Measurements from ENCODE around the gene SSX2IP. TPM values are rescaled to one million over a fixed set of nuclear protein-coding genes. Genes with fewer than 3 reads are reported as not detected.
A peak's percentile ranks its signal among the peaks of the same experiment; 100 is the strongest.

SSX2IP gene
- total and polyA plus RNA-seq, 2 donors from 2014 or later = 12.1 to 18.2 TPM

DNA sequence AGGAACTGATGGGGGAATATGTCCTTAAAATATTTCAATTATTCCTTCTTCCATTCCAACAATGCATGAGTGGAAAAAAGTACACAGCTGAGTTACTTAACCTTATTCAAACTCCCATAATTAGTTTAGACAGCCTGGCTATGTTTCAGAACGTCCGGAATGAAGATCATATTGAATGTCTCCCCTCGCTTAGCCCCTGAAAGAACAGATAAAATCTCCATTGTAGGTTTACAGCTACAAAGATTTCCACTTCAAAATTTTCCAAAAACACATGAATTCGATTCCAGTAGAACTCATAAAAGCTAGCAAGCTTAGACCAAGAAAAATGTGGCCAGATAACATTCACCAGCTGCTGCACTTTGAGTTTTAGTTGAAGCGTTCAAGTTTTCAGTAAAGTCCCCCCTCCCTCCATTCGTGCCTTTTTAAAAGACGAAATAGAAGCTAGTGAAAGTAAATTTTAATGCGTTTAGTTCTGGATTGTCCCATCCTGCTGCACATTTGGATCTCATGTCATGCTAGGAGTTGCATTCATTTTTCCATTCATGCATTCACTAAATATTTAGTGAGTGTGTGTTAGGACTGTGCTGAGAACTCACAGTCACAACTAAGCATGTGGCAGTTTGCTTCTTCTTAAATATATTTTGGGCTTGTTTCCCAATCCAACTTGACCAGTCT is 29.4 kb upstream of the SSX2IP start:
- H3K9ac ChIP-seq (ENCODE audit: low read length in 3 of 3) = peak overlapping the region in 1 of 3 donors; percentile 51
- H3K4me1 ChIP-seq (ENCODE audit: control insufficient read depth in 2 of 3, insufficient read depth in 2 of 3, low read depth in 1 of 3, low read length in 3 of 3) = peaks cover 2 to 28% (median 26%) of the 10 kb centered on the region in 3 donors
- no peaks in the 10 kb centered on the region for H3K27me3 ChIP-seq (ENCODE audit: control insufficient read depth, insufficient read depth, low read length)
- H3K4me3 ChIP-seq (ENCODE audit: low read length in 3 of 3) = peak overlapping the region in 2 of 3 donors; percentile 21 to 50
- peak overlapping the region; percentile 29 to 65 for H3K27ac ChIP-seq (ENCODE audit: low read depth in 2 of 2, low read length in 2 of 2)
- no peaks in the 10 kb centered on the region for H3K9me3 ChIP-seq (ENCODE audit: control insufficient read depth in 2 of 3, insufficient read depth in 1 of 3, low read length in 3 of 3)
- H3K36me3 ChIP-seq (ENCODE audit: control insufficient read depth in 2 of 3, insufficient read depth in 3 of 3, low read length in 3 of 3) = no peaks in the 10 kb centered on the region
- no peak for FAIRE-seq
- intact Hi-C loops (cut with DNase I) = no loop called here
- TF ChIP-seq, protein P1, sequence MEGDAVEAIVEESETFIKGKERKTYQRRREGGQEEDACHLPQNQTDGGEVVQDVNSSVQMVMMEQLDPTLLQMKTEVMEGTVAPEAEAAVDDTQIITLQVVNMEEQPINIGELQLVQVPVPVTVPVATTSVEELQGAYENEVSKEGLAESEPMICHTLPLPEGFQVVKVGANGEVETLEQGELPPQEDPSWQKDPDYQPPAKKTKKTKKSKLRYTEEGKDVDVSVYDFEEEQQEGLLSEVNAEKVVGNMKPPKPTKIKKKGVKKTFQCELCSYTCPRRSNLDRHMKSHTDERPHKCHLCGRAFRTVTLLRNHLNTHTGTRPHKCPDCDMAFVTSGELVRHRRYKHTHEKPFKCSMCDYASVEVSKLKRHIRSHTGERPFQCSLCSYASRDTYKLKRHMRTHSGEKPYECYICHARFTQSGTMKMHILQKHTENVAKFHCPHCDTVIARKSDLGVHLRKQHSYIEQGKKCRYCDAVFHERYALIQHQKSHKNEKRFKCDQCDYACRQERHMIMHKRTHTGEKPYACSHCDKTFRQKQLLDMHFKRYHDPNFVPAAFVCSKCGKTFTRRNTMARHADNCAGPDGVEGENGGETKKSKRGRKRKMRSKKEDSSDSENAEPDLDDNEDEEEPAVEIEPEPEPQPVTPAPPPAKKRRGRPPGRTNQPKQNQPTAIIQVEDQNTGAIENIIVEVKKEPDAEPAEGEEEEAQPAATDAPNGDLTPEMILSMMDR (IDR thresholded peaks at IDR 0.05; ENCODE audit: borderline replicate concordance, extremely low read depth, insufficient read depth) = no peak
- DNase-seq = peak in 2 of 5 donors; percentile 71 to 88

DNA sequence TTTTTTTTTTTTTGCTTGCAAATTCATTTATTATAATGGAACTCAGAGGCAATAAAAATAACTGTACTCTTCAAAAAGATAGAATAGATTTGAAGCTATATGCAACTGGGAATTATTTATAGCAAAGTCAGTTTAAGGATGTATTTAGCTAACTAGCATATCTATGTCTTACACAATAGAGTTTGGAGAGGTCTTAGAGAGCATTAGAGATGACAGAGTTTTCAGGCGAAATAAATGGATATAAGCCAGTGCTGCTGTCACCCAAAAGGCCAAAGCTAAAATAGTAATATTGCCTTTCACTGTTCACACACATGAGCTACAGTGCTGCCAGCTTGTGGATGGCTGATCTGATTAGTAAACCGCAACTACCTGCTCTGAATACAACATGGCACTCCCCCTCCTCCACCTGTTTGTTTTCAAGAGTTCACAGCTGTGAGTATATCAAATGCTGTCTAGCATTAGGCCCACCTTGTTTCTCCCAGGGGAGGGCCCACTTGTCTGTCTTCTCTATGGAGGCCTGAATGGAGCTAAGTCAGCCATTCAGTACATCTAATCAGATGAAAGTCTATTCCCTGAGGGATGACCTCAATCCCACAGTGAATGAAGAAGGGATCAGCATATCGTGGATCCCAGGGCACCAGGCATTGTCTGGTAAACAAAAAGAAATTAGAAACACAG is 25.2 kb upstream of the SSX2IP start:
- Histone ChIP-seq H3K9ac (ENCODE audit: low read length in 3 of 3) (no peak overlapping the region), H3K27me3 (ENCODE audit: control insufficient read depth, insufficient read depth, low read length) (no peaks in the 10 kb centered on the region), H3K4me1 (ENCODE audit: control insufficient read depth in 2 of 3, insufficient read depth in 2 of 3, low read depth in 1 of 3, low read length in 3 of 3) (peaks cover 2 to 17% (median 15%) of the 10 kb centered on the region in 3 donors), H3K27ac (ENCODE audit: low read depth in 2 of 2, low read length in 2 of 2) (no peak overlapping the region), H3K4me3 (ENCODE audit: low read length in 3 of 3) (no peak overlapping the region), H3K9me3 (ENCODE audit: control insufficient read depth in 2 of 3, insufficient read depth in 1 of 3, low read length in 3 of 3) (no peaks in the 10 kb centered on the region), H3K36me3 (ENCODE audit: control insufficient read depth in 2 of 3, insufficient read depth in 3 of 3, low read length in 3 of 3) (no peaks in the 10 kb centered on the region)
- intact Hi-C loops (cut with DNase I) = no loop called here
- TF ChIP-seq, protein P1 (IDR thresholded peaks at IDR 0.05; ENCODE audit: borderline replicate concordance, extremely low read depth, insufficient read depth) = no peak
- no peak for FAIRE-seq
- DNase-seq = no peak

DNA sequence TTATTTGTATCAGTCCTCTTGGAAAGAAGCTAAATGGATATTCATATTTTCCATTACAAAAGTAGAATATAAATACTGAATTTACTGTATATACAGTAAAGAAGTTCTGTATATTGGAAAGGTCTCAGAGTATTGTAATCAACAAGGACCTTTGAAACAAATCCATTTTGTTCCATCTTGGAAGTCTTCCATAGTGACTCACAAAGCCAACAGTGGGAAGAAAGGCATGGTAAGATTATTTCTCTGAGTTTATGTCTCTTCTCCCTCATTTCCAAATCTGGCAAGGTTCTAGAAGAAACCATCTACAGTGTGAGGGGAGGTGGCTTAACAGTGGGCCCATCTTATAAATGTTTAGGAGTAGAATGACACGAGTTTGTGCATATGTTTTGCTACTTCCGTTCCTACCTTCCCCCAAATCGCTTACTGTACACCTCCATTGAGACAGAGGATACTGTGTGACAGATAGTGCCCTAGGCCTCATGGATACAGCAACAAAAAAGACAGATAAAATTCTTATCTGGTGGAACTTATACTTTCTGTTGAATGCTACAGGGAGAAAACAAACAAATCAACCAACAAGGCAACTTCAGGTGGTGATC is 22.1 kb upstream of the SSX2IP start:
- no peaks in the 10 kb centered on the region for H3K9me3 ChIP-seq (ENCODE audit: control insufficient read depth in 2 of 3, insufficient read depth in 1 of 3, low read length in 3 of 3)
- H3K4me3 ChIP-seq (ENCODE audit: low read length in 3 of 3) = no peak overlapping the region
- no peaks in the 10 kb centered on the region for H3K27me3 ChIP-seq (ENCODE audit: control insufficient read depth, insufficient read depth, low read length)
- FAIRE-seq (no peak), DNase-seq (no peak)
- H3K27ac ChIP-seq (ENCODE audit: low read depth in 2 of 2, low read length in 2 of 2) = no peak overlapping the region
- intact Hi-C loops (cut with DNase I) = no loop called here
- no peak overlapping the region for H3K9ac ChIP-seq (ENCODE audit: low read length in 3 of 3)
- peaks cover 0 to 2% (median 0%) of the 10 kb centered on the region in 3 donors for H3K4me1 ChIP-seq (ENCODE audit: control insufficient read depth in 2 of 3, insufficient read depth in 2 of 3, low read depth in 1 of 3, low read length in 3 of 3)
- no peaks in the 10 kb centered on the region for H3K36me3 ChIP-seq (ENCODE audit: control insufficient read depth in 2 of 3, insufficient read depth in 3 of 3, low read length in 3 of 3)
- TF ChIP-seq, protein P1 (IDR thresholded peaks at IDR 0.05; ENCODE audit: borderline replicate concordance, extremely low read depth, insufficient read depth) = no peak
